ENCODE data around the gene KRTAP19-5. TPM values are rescaled to one million over a fixed set of nuclear protein-coding genes. Genes with fewer than 3 reads are reported as not detected.
"Not testable (repeated sequence)": the region's sequence is repeated elsewhere in the genome, so short reads cannot be mapped to it uniquely, and the experiment has no call there.

The KRTAP19-5 gene
- polyA plus RNA-seq = not detected
- long read RNA-seq, donor 1 = 0 reads
- long read RNA-seq, donor 2 = 0 reads
- long read RNA-seq, donor 3 = 0 reads
- long read RNA-seq, donor 4 = 0 reads
- long read RNA-seq, donor 5 = 0 reads
- long read RNA-seq, donor 6 = 0 reads
- long read RNA-seq, donor 7 = 0 reads
- long read RNA-seq, donor 8 = 0 reads
- long read RNA-seq, donor 9 = 0 reads
- long read RNA-seq, donor 10 = 0 reads

DNA sequence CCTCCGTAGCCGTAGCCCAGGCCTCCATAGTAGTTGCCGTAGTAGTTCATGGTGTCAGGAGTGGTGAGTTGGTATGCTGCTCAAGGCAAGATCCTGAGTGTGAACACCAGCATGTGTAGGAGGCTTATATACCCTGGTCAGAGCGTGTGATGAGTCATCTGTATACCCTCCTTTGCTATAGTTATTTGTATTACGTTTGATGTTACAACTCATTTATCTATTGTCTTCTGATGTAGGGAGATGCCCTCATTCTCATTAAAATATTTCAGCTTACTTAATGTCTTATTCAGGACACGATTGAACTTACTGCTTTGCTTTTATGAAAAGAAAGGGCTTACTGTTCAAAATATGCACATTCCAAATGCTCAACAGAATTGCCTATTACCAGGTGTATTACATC lies at the start of gene KRTAP19-5:
Gene KRTAP19-5, minus strand, starts transcription at position 101 of the 400 bp plus-strand sequence. Its CDS starts 51 bp downstream, at position 50.
- Histone ChIP-seq H3K36me3 (ENCODE audit: control insufficient read depth in 3 of 3, insufficient read depth in 2 of 3, low read depth in 1 of 3, low read length in 3 of 3) (no peaks in the 10 kb centered on the region), H3K4me3 (ENCODE audit: low read depth in 1 of 3, low read length in 3 of 3) (no peak within 1 kb of the TSS), H3K4me1 (ENCODE audit: control insufficient read depth in 3 of 3, insufficient read depth in 2 of 3, low read depth in 1 of 3, low read length in 2 of 3) (no peaks in the 10 kb centered on the region), H3K27ac (ENCODE audit: low read depth in 1 of 3, low read length in 2 of 3) (no peak within 1 kb of the TSS), H3K27me3 (ENCODE audit: control insufficient read depth in 3 of 3, insufficient read depth in 3 of 3, low read length in 3 of 3) (no peaks in the 10 kb centered on the region), H3K9me3 (ENCODE audit: control insufficient read depth in 2 of 2, insufficient read depth in 1 of 2, low read depth in 1 of 2, low read length in 1 of 2) (peaks cover 0 to 3% of the 10 kb centered on the region in 2 donors)
- no peak for DNase-seq
- 78 to 81% (median 78%) methylated on average over 6 of the region's 6 CpGs for WGBS, 3 donors
- no peak for FAIRE-seq

DNA sequence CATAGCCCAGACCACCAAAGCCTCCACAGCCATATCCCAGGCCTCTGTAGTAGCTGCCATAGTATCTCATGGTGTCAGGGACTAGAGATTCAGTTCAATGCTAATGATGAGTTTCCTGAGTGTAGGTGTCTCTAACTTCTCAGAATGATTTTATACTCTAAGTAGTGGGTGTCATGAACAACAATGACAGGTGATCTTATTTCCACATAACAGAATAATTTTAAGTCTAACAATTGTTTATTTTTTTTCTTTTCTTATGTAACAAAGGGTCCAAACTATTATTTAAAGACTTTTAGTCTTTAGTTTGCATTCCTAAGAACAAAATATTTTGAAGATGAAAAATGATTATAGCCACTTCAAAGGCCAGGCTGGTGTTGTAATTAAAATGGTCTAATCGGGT lies 39.8 kb upstream of the KRTAP19-5 start, which contains the start of gene KRTAP19-6:
Gene KRTAP19-6, minus strand, starts transcription at position 101 of the 400 bp plus-strand sequence. Its CDS starts 31 bp downstream, at position 70.
- H3K27me3 ChIP-seq (ENCODE audit: control insufficient read depth in 3 of 3, insufficient read depth in 3 of 3, low read length in 3 of 3) = no peaks in the 10 kb centered on the region
- H3K4me3 ChIP-seq (ENCODE audit: low read depth in 1 of 3, low read length in 3 of 3) = no peak within 1 kb of the TSS
- H3K27ac ChIP-seq (ENCODE audit: low read depth in 1 of 3, low read length in 2 of 3) = no peak within 1 kb of the TSS
- H3K36me3 ChIP-seq (ENCODE audit: control insufficient read depth in 3 of 3, insufficient read depth in 2 of 3, low read depth in 1 of 3, low read length in 3 of 3) = no peaks in the 10 kb centered on the region
- peaks cover 0 to 2% of the 10 kb centered on the region in 2 donors for H3K9me3 ChIP-seq (ENCODE audit: control insufficient read depth in 2 of 2, insufficient read depth in 1 of 2, low read depth in 1 of 2, low read length in 1 of 2)
- no peak for FAIRE-seq
- no peaks in the 10 kb centered on the region for H3K4me1 ChIP-seq (ENCODE audit: control insufficient read depth in 3 of 3, insufficient read depth in 2 of 3, low read depth in 1 of 3, low read length in 2 of 3)
- no peak for DNase-seq
- 87 to 92% (median 90%) methylated on average over 1 of the region's 1 CpG for WGBS, 3 donors

DNA sequence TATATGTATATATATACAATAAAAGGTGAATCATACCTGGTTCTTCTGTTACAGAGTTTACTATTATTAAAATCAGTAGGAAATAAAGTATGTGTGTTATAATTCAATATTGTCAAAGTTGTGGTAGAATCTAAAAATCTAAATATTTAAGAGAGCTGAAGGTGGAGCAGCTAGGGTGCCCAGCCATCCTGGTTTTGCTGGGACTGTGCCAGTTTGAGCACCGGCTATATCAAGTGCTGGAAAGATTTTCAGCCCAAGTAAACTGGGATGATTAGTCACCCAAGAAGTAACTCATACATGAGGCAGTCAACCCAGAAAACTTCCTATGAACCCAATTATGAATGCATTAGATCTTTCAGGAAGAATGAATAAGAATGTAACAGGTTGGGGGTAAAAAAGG lies 16.9 kb upstream of the KRTAP19-5 start:
- Histone ChIP-seq H3K4me1 (ENCODE audit: control insufficient read depth in 3 of 3, insufficient read depth in 2 of 3, low read depth in 1 of 3, low read length in 2 of 3) (no peaks in the 10 kb centered on the region), H3K4me3 (ENCODE audit: low read depth in 1 of 3, low read length in 3 of 3) (no peak overlapping the region), H3K9me3 (ENCODE audit: control insufficient read depth in 2 of 2, insufficient read depth in 1 of 2, low read depth in 1 of 2, low read length in 1 of 2) (peaks cover 0 to 3% of the 10 kb centered on the region in 2 donors), H3K27ac (ENCODE audit: low read depth in 1 of 3, low read length in 2 of 3) (no peak overlapping the region), H3K27me3 (ENCODE audit: control insufficient read depth in 3 of 3, insufficient read depth in 3 of 3, low read length in 3 of 3) (no peaks in the 10 kb centered on the region), H3K36me3 (ENCODE audit: control insufficient read depth in 3 of 3, insufficient read depth in 2 of 3, low read depth in 1 of 3, low read length in 3 of 3) (no peaks in the 10 kb centered on the region)
- DNase-seq = no peak
- WGBS, 3 donors = 88 to 90% (median 89%) methylated on average over 1 of the region's 1 CpG
- no peak for FAIRE-seq

DNA sequence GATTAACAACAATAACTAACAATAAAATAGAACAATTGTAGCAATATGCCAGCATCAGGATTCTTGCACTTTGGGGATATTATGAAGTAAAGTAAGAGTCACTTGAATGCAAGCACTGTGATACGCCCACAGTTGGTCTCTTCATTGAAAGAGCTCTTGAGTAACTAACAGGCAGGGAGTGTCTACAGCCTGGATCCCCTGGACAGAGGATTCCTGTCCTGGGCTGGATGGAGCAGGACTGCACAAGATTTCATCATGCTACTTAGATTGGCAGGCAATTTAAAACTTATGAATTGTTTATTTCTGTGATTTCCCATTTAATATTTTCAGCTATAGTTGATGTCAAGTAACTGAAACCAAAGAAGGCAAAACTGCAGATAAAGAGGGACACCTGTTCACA lies 13.7 kb upstream of the KRTAP19-5 start:
- no peaks in the 10 kb centered on the region for H3K27me3 ChIP-seq (ENCODE audit: control insufficient read depth in 3 of 3, insufficient read depth in 3 of 3, low read length in 3 of 3)
- WGBS, 3 donors = 78 to 89% (median 82%) methylated on average over 1 of the region's 1 CpG
- FAIRE-seq (no peak), DNase-seq (no peak)
- H3K27ac ChIP-seq (ENCODE audit: low read depth in 1 of 3, low read length in 2 of 3) = no peak overlapping the region
- H3K36me3 ChIP-seq (ENCODE audit: control insufficient read depth in 3 of 3, insufficient read depth in 2 of 3, low read depth in 1 of 3, low read length in 3 of 3) = no peaks in the 10 kb centered on the region
- peaks cover 1 to 3% of the 10 kb centered on the region in 2 donors for H3K9me3 ChIP-seq (ENCODE audit: control insufficient read depth in 2 of 2, insufficient read depth in 1 of 2, low read depth in 1 of 2, low read length in 1 of 2)
- no peak overlapping the region for H3K4me3 ChIP-seq (ENCODE audit: low read depth in 1 of 3, low read length in 3 of 3)
- no peaks in the 10 kb centered on the region for H3K4me1 ChIP-seq (ENCODE audit: control insufficient read depth in 3 of 3, insufficient read depth in 2 of 3, low read depth in 1 of 3, low read length in 2 of 3)

DNA sequence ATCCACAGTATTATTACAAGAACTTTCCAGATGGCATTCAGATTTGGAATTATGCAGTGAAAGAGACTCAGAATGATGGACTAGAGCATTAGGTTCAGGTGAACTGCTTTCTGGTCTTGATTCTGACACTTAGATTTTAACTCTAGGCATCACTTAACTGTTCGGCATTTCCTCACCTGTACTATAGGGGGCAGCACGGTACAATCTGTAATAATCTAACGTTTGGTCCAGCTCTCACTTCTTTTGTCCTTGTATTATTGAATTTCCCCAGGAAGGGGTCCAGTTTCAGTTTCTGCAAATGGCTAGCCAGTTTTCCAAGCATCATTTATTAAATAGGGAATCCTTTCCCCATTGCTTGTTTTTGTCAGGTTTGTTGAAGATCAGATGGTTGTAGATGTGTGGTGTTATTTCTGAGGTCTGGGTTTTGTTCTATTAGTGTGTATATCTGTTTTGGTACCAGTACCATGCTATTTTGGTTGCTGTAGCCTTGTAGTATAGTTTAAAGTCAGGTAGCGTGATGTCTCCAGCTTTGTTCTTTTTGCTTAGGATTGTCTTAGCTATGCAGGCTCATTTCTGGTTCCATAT lies 3.8 kb upstream of the KRTAP19-5 start:
- FAIRE-seq; H3K9me3 ChIP-seq (ENCODE audit: control insufficient read depth in 2 of 2, insufficient read depth in 1 of 2, low read depth in 1 of 2, low read length in 1 of 2); H3K4me1 ChIP-seq (ENCODE audit: control insufficient read depth in 3 of 3, insufficient read depth in 2 of 3, low read depth in 1 of 3, low read length in 2 of 3); DNase-seq; H3K27ac ChIP-seq (ENCODE audit: low read depth in 1 of 3, low read length in 2 of 3); H3K4me3 ChIP-seq (ENCODE audit: low read depth in 1 of 3, low read length in 3 of 3); H3K27me3 ChIP-seq (ENCODE audit: control insufficient read depth in 3 of 3, insufficient read depth in 3 of 3, low read length in 3 of 3); H3K36me3 ChIP-seq (ENCODE audit: control insufficient read depth in 3 of 3, insufficient read depth in 2 of 3, low read depth in 1 of 3, low read length in 3 of 3): not testable (repeated sequence)
- WGBS, 3 donors = 24 to 27% (median 27%) methylated on average over 4 of the region's 4 CpGs

DNA sequence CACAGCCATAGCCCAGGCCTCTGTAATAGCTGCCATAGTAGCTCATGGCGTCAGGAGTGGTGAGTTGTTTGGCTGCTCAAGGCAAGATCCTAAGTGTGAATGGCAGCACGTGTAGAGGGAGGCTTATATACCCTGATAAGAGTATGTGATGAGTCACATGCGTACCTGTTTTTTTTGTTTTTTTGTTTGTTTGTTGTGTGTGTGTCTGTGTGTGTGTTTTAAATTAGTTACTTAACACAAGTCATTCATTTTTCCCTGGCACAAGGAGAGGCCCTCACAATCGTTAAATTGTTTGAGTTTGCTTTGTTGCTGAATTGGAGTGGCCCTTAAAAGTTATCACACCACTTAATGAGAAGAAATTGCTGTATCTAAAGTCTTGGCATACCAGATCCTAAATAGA lies 4.9 kb downstream of the KRTAP19-5 start, which contains the start of gene KRTAP19-4:
Gene KRTAP19-4, minus strand, starts transcription at position 101 of the 400 bp plus-strand sequence. Its CDS starts 55 bp downstream, at position 46.
- DNase-seq (no peak), FAIRE-seq (no peak)
- 58 to 73% (median 66%) methylated on average over 4 of the region's 4 CpGs for WGBS, 3 donors
- Histone ChIP-seq H3K4me1 (ENCODE audit: control insufficient read depth in 3 of 3, insufficient read depth in 2 of 3, low read depth in 1 of 3, low read length in 2 of 3) (no peaks in the 10 kb centered on the region), H3K9me3 (ENCODE audit: control insufficient read depth in 2 of 2, insufficient read depth in 1 of 2, low read depth in 1 of 2, low read length in 1 of 2) (peaks cover 0 to 3% of the 10 kb centered on the region in 2 donors), H3K36me3 (ENCODE audit: control insufficient read depth in 3 of 3, insufficient read depth in 2 of 3, low read depth in 1 of 3, low read length in 3 of 3) (no peaks in the 10 kb centered on the region), H3K27me3 (ENCODE audit: control insufficient read depth in 3 of 3, insufficient read depth in 3 of 3, low read length in 3 of 3) (no peaks in the 10 kb centered on the region), H3K27ac (ENCODE audit: low read depth in 1 of 3, low read length in 2 of 3) (no peak within 1 kb of the TSS), H3K4me3 (ENCODE audit: low read depth in 1 of 3, low read length in 3 of 3) (no peak within 1 kb of the TSS)

DNA sequence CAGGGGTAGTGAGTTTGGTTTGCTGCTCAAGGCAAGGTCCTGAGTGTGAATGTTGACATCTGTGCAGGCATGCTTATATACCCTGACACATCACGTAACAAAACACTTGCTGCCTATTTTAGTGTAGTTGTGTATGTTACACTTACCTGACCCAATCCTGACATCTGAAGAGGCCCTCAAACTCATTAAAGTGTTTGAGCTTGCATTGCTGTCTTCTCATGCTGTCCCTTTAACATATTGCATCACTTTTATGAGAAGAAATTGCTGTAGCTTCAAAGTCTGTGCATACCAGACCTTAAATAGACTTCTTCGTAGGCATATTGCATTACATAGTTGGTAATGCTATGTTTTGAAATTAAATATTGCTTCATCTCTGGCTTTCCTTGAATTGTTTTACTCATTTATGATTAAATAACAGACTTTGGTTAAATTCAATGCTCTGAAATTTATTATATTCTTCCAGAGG lies 9.9 kb downstream of the KRTAP19-5 start, which contains the start of gene KRTAP19-3:
Gene KRTAP19-3, minus strand, starts transcription at position 51 of the 466 bp plus-strand sequence. CDS start 56 bp downstream, outside the sequence.
- FAIRE-seq (no peak), DNase-seq (peak in 1 of 2 donors; percentile 9)
- Histone ChIP-seq H3K4me1 (ENCODE audit: control insufficient read depth in 3 of 3, insufficient read depth in 2 of 3, low read depth in 1 of 3, low read length in 2 of 3) (no peaks in the 10 kb centered on the region), H3K27me3 (ENCODE audit: control insufficient read depth in 3 of 3, insufficient read depth in 3 of 3, low read length in 3 of 3) (no peaks in the 10 kb centered on the region), H3K27ac (ENCODE audit: low read depth in 1 of 3, low read length in 2 of 3) (no peak within 1 kb of the TSS), H3K4me3 (ENCODE audit: low read depth in 1 of 3, low read length in 3 of 3) (no peak within 1 kb of the TSS), H3K36me3 (ENCODE audit: control insufficient read depth in 3 of 3, insufficient read depth in 2 of 3, low read depth in 1 of 3, low read length in 3 of 3) (no peaks in the 10 kb centered on the region), H3K9me3 (ENCODE audit: control insufficient read depth in 2 of 2, insufficient read depth in 1 of 2, low read depth in 1 of 2, low read length in 1 of 2) (peaks cover 3 to 9% of the 10 kb centered on the region in 2 donors)
- WGBS, 3 donors = 85 to 93% (median 90%) methylated on average over 2 of the region's 2 CpGs

DNA sequence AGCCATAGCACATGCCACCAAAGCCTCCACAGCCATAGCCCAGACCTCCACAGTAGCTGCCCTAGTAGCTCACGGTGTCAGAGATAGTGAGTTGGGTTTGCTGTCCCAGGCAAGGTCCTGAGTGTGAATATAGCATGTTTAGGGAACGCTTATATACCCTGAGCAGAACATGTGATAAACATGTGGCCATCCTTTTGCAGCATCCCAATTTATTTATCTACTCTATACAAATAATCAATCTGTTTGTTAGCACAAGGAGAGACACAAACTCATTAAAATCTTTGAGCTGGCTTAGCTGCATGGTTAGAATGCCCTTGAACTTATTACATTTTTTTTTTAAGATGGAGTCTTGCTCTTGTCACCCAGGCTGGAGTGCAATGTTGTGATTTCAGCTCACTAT lies 14.6 kb downstream of the KRTAP19-5 start, which contains the start of gene KRTAP19-2:
Gene KRTAP19-2, minus strand, starts transcription at position 101 of the 400 bp plus-strand sequence. Its CDS starts 88 bp downstream, at position 13.
- H3K36me3 ChIP-seq (ENCODE audit: control insufficient read depth in 3 of 3, insufficient read depth in 2 of 3, low read depth in 1 of 3, low read length in 3 of 3) = no peaks in the 10 kb centered on the region
- no peak within 1 kb of the TSS for H3K4me3 ChIP-seq (ENCODE audit: low read depth in 1 of 3, low read length in 3 of 3)
- H3K27me3 ChIP-seq (ENCODE audit: control insufficient read depth in 3 of 3, insufficient read depth in 3 of 3, low read length in 3 of 3) = no peaks in the 10 kb centered on the region
- FAIRE-seq (no peak), DNase-seq (no peak)
- H3K4me1 ChIP-seq (ENCODE audit: control insufficient read depth in 3 of 3, insufficient read depth in 2 of 3, low read depth in 1 of 3, low read length in 2 of 3) = no peaks in the 10 kb centered on the region
- peaks cover 6 to 18% of the 10 kb centered on the region in 2 donors for H3K9me3 ChIP-seq (ENCODE audit: control insufficient read depth in 2 of 2, insufficient read depth in 1 of 2, low read depth in 1 of 2, low read length in 1 of 2)
- H3K27ac ChIP-seq (ENCODE audit: low read depth in 1 of 3, low read length in 2 of 3) = no peak within 1 kb of the TSS
- WGBS, 3 donors = 78 to 83% (median 79%) methylated on average over 2 of the region's 2 CpGs
